Gastroesophageal sphincter (tissue), 3 donors: ENCODE results near the gene PARP16.

Experiments used
- EP300 ChIP-seq: sonication (generic); formaldehyde crosslinking; IDR thresholded peaks from one replicate; pipeline ENCODE4 v1.6.1; 2017; ENCODE audit warnings: antibody characterized with exemption, mild to moderate bottlenecking
- POLR2A ChIP-seq, 2 donors: fragments of 450-650 bp; IDR thresholded peaks; one replicate each; pipeline ENCODE4 v1.6.1; 2017; ENCODE audit warnings: antibody characterized with exemption in 2 of 2, mild to moderate bottlenecking in 2 of 2, moderate library complexity in 1 of 2
- POLR2AphosphoS5 ChIP-seq: sonication (generic); formaldehyde crosslinking; IDR thresholded peaks from one replicate; pipeline ENCODE4 v1.6.1; 2017; ENCODE audit warnings: antibody characterized with exemption
- TF ChIP-seq, protein P1 (sequence below), 4 experiments: fragments of 200-600 bp in 2 of 4; fragments of 450-650 bp in 2 of 4; sonication (generic) in 1 of 4; IDR thresholded peaks; one replicate each; pipeline ENCODE4 v1.5.1; 2017 to 2019; ENCODE audit warnings: antibody characterized with exemption in 4 of 4, mild to moderate bottlenecking in 2 of 4, moderate library complexity in 2 of 4

DNA sequence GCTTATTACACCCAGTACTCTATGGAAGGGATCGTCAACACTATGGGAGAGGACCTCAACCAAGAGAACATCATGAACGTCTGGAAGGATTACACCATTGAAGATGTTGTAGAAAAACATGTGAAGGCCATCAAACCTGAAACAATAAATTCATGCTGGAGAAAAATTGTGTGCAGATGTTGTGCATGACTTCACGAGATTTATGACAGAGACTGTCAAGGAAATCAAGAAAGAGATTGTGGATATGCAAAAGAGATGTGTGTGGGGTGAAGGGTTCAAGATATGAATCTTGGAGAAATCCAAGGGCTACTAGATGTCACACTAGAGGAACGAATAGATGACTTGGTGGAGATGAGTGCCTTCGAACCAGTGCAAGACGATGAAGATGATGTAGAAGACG lies 3.5 kb upstream of the PARP16 start:
- TF ChIP-seq POLR2AphosphoS5 (no peak), POLR2A (IDR thresholded peaks at IDR 0.05) (no peak), EP300 (no peak)
- TF ChIP-seq, protein P1, sequence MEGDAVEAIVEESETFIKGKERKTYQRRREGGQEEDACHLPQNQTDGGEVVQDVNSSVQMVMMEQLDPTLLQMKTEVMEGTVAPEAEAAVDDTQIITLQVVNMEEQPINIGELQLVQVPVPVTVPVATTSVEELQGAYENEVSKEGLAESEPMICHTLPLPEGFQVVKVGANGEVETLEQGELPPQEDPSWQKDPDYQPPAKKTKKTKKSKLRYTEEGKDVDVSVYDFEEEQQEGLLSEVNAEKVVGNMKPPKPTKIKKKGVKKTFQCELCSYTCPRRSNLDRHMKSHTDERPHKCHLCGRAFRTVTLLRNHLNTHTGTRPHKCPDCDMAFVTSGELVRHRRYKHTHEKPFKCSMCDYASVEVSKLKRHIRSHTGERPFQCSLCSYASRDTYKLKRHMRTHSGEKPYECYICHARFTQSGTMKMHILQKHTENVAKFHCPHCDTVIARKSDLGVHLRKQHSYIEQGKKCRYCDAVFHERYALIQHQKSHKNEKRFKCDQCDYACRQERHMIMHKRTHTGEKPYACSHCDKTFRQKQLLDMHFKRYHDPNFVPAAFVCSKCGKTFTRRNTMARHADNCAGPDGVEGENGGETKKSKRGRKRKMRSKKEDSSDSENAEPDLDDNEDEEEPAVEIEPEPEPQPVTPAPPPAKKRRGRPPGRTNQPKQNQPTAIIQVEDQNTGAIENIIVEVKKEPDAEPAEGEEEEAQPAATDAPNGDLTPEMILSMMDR (IDR thresholded peaks at IDR 0.05): no peak
